CD4-positive, alpha-beta T cell treated with Interleukin-1 beta for 1 hour (primary cell): ENCODE results near the gene TSC22D1.

ENCODE experiments used
- DNase-seq, 2 donors: peaks; one replicate each; pipeline ENCODE4 v3.0.0-alpha.2; 2020 to 2022

TSC22D1 gene

GRCh38 chr13:44422755-44423643, 153.1 kb downstream of the TSC22D1 start:
- no peak for DNase-seq

- no peak for DNase-seq
Measured at GRCh38 chr13:44421853-44422525, 154.1 kb downstream of the TSC22D1 start.

- DNase-seq = no peak
Measured at GRCh38 chr13:44420376-44421220, 155.5 kb downstream of the TSC22D1 start.

- DNase-seq = no peak
Measured at GRCh38 chr13:44417876-44418275, 158.3 kb downstream of the TSC22D1 start.

- DNase-seq = no peak
Measured at GRCh38 chr13:44417446-44417845, 158.7 kb downstream of the TSC22D1 start.

GRCh38 chr13:44416744-44417143, 159.4 kb downstream of the TSC22D1 start:
- DNase-seq = no peak

GRCh38 chr13:44416301-44416700, 159.8 kb downstream of the TSC22D1 start:
- peak in 1 of 2 donors; percentile 9 for DNase-seq

GRCh38 chr13:44415815-44416214, 160.3 kb downstream of the TSC22D1 start:
- no peak for DNase-seq

- no peak for DNase-seq
Measured at GRCh38 chr13:44414716-44415115, 161.4 kb downstream of the TSC22D1 start.

GRCh38 chr13:44413095-44413494, 163.0 kb downstream of the TSC22D1 start:
- no peak for DNase-seq

- DNase-seq = no peak
Measured at GRCh38 chr13:44412346-44412935, 163.7 kb downstream of the TSC22D1 start.

GRCh38 chr13:44411841-44412240, 164.3 kb downstream of the TSC22D1 start:
- DNase-seq = no peak

- no peak for DNase-seq
Measured at GRCh38 chr13:44410328-44410859, 165.7 kb downstream of the TSC22D1 start.

GRCh38 chr13:44409595-44409994, 166.5 kb downstream of the TSC22D1 start:
- no peak for DNase-seq

GRCh38 chr13:44407891-44408290, 168.2 kb downstream of the TSC22D1 start:
- DNase-seq = no peak

- no peak for DNase-seq
Measured at GRCh38 chr13:44407379-44407778, 168.8 kb downstream of the TSC22D1 start.

- DNase-seq = no peak
Measured at GRCh38 chr13:44406617-44407016, 169.5 kb downstream of the TSC22D1 start.

- DNase-seq = no peak
Measured at GRCh38 chr13:44404261-44405132, 171.6 kb downstream of the TSC22D1 start.

GRCh38 chr13:44403461-44404056, 172.6 kb downstream of the TSC22D1 start:
- DNase-seq = no peak

GRCh38 chr13:44402899-44403445, 173.2 kb downstream of the TSC22D1 start:
- DNase-seq = no peak

- DNase-seq = no peak
Measured at GRCh38 chr13:44401577-44401976, 174.6 kb downstream of the TSC22D1 start.
